Measurements from ENCODE around the gene MYO18A.

MYO18A gene

GRCh38 chr17:29166507-29166887, 13.7 kb downstream of the MYO18A start:
- DNase-seq, result no peak

- no peak for DNase-seq
Observed at GRCh38 chr17:29165800-29166506, 14.2 kb downstream of the MYO18A start.

GRCh38 chr17:29165261-29165660, 14.9 kb downstream of the MYO18A start:
- no peak for DNase-seq

- DNase-seq, result no peak
Observed at GRCh38 chr17:29163563-29163962, 16.6 kb downstream of the MYO18A start.

DNA sequence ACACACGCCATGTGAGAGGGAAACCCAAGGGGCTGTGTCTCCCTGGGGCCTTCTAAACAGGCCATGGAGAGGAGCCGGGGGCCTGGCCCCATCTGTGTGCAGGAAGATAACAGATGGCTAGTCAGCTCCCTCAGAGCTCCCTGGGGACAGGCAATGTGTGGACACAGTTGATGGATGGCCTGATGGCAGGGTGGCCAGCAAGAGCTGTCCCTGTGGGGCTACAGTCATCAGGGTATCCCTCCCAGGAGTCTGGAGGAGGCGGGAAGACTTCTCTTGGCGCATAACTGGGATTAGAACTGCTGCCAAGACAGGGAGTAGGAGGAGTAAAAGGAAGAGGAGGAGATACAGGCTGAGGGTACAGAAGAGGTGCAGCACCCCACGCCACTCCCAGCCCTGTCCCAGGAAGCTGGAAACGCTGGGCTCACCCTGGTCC, 17.3 kb downstream of the MYO18A start:
- no peak for DNase-seq

DNA sequence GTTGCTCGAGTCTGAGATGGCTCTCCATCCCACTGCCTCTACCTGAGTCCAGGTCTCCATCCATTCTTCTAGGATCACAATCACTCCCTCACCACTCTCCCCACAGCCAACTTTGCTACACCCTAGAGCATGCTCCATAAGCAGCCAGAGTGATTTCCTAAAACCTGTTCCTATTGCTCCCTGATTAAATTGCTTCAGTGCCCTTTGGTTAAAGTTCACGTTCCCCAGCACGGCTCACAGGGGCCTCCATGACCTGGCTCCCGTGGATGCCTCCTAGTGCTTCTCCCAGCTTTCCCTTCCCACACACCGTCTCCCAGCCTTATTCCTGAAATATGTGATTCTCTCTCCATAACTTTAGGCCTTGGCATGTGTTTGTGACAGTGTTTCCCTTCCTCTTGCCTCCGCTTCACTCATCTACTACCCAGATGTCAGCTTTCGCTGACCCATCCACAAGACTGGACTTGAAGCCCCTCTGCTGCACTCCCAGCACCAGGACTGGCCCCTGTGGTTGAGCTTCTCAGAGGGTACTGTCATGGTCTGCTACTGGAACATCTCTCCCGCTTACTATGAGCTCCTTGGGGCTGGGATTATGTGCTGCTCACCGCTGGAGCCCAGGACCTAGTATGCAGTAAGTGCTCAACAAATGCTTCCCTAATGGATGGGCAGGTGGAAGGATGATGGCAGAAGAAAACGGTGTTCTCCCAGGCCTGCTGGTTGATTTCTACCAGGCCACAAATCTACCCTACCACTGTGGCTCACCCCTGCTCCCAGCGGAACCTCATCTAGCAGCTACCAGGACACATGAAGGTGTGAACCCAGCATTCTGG, 17.9 kb downstream of the MYO18A start:
- DNase-seq, result no peak

GRCh38 chr17:29160253-29160652, 19.9 kb downstream of the MYO18A start:
- no peak for DNase-seq

DNA sequence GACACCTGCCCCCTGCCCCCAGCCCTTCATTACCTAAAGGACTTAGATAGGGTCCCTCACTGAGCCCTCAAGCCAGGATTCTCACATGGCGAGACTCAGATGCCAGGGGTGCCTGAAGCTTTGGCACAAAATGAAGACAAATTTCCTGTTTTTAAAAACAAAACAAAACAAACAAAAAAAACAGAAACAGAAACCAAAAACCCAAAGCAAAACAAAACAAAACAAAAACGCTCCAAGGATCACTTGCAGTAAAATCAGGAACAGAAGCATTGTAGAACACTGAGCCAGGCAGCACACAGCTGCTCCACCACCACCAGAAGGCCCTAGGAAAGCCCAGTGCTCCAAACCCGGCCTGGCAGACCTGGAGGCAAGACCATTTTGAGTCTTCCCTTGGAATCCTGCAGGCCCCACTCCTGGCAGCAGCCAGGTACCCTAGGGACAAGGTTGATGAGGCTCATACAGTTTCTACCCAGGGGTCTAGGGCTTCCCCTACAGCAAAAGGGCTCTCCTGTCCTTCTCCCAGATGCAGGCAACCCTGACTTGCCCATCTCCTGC, 20.8 kb downstream of the MYO18A start:
- no peak for DNase-seq

DNA sequence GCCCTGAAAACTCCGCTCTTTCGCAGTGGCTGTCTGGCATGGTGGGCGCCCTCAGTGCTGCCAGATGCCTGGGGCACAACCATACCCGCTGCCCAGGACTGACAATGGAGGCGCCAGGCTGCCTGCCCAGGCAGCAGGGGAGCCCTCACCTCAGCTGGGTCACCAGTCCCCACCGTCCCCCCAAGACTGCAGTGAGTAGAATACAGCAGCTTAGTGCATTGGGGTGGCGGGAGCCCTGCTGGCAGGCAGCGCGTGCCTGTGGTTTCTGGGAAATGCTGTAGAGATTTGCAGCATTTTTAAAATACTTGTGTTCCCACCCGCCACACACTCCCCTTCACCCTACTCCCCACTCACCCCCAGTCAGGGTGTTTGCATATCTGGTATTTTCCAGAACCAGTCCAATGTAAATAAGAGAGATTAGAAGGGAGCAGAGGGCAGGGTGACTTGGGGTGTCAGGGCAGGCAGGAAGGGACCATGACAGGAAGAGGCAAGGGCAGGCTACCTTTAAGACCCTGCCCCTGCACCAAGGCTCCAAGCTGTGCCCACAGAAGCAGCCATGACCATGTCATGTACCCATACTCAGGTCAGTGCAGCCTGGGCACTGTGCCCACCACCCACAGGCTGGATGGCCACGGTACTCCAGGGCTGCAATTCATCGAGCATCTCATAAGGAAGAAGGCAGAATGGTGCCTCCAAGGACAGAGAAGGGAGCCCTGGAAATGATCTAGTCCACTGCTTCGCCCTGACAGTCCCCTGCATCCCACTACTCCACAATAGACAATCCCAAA, 21.5 kb downstream of the MYO18A start:
- no peak for DNase-seq

DNA sequence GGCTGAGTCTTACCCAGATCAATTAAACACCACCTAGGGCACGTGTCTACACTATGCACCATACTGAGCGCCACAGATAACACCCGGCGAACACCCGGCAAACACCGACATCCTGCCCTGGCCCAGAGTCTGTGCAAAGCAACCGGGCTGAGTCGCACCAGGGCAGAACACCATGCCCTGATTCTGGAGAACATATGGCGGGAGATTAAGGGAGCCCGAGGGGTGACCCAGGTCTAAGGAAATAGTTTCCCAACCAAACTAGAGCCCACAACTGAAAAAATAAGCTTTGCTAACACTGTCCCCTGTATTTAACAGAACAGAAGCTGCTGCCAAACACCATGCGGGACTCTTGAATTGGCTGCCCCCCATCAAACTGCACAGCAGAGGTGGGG, 22.1 kb downstream of the MYO18A start:
- no peak for DNase-seq

GRCh38 chr17:29157310-29157709, 22.9 kb downstream of the MYO18A start:
- DNase-seq, result no peak

DNA sequence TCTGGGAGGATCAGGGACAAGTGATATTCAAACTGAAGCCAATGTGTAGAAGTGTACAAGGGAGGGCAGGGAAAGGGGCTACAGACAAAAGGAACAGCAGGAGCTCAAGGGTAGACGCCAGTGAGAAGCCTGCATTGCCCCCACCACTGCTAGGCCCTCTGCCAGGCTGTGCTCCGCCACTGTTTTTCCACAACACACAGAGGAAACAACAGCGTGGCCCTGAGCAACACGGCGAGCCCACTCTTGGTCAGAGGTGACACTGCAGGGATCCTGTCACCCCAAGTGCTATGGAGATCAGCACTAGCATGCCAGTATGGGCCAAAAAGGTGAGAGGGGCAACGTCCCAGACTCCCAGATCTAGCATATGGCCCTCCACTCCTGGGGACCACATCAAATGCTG, 23.4 kb downstream of the MYO18A start:
- no peak for DNase-seq

- no peak for DNase-seq
Observed at GRCh38 chr17:29155966-29156338, 24.2 kb downstream of the MYO18A start.

- peak; percentile 60 for DNase-seq
Observed at GRCh38 chr17:29155227-29155965, 24.8 kb downstream of the MYO18A start.

DNA sequence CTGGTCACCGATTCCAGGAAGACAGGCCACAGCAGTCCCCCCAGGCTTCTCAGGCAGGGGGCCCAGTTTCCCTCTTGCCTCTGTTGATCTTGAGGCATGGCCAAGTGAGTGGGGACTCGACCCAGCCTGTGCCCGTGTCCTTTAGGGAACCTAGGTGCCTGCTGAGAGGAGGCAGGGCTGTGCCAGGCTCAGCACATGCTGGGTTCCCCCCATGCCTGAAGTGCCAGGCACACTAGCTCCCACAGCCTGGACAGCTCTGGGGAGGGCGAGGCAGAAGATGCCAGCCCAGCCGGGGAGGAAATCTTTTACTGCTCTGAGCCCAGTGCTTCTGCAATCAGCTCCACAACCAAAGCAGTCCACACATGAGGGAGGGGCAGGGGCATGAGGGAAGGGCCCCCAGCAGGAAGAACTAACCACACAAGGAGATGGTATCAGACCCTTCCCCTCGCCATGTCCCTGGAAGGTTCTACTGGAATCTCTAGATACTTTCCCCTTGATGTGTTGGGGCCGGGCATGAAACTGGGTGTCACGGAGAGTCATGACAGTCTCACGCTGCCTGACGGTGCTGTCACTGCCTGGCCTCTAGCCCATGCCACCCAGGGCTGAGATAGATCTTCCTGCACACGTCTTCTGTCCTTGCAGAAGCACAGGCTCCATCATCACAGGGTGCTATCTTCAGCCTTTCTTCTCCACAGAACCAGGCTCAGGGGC, 25.5 kb downstream of the MYO18A start:
- DNase-seq, result no peak

DNA sequence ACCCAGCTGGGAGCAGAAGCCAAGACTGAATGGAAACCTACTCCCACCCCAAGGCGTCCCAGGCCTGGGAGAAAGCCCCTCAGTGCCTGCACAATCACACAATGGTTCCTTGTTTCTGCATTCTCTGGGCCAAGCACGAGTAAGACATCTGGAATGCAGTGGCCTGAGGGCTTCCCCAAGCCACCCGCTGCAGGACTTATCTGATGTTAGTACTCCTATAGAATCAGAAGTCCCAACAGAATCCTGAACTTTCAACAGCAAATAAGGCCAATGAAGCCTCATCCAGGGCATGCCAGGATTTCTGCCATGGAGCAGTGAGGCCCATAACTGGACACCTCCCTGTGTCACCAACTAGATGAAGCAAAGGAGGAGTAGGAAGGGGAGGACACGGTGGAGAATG, 28.6 kb downstream of the MYO18A start:
- no peak for DNase-seq

DNA sequence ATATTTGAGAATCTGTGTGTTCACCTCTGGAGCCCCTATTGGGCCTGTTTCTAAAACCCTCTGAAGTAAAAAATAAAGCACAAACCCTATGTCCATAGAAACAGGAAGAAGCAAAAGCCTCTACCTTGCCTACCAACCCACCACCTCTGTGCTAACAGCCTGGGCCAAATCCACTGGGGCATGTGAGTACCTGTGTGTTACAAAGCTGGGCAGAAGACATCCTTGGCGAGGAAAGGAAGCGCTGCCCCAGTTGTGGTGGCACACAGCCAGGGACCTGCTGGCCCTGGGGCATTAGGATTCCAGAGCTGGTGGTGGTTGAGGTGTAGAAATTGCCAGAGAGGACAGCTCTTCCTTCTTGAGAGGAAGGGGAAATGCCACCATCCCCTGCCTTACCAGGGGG, 30.0 kb downstream of the MYO18A start:
- DNase-seq, result no peak

DNA sequence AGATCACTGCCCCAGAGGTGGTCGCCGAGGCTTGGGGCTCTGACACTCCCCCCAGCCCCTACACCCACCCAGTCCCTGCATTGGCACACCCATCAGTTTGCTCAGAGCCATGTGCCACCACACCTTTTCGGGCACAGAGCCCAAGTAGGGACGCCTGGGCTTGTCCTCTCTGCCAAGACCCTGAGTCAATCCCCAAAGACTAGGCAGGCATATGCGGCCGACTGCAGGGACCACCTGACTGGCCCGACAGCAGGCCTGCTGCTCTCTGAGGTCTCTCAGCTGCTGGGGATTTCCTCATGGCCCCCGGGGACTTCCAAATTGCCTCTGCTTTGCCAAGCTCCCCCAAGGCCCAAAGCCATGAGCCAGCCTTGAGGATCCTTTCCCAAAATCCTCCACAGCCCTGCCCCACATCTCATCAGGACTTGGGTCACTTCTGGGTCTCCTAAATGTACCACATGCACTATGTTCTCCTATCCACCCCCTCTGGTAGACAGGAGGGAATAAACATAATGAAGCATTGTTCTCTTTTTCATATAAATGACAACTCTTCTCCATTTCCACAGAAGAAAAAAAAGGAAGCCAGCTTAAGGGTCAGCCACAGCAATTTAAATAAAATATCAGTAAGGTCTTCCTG, 30.6 kb downstream of the MYO18A start:
- DNase-seq, result no peak

DNA sequence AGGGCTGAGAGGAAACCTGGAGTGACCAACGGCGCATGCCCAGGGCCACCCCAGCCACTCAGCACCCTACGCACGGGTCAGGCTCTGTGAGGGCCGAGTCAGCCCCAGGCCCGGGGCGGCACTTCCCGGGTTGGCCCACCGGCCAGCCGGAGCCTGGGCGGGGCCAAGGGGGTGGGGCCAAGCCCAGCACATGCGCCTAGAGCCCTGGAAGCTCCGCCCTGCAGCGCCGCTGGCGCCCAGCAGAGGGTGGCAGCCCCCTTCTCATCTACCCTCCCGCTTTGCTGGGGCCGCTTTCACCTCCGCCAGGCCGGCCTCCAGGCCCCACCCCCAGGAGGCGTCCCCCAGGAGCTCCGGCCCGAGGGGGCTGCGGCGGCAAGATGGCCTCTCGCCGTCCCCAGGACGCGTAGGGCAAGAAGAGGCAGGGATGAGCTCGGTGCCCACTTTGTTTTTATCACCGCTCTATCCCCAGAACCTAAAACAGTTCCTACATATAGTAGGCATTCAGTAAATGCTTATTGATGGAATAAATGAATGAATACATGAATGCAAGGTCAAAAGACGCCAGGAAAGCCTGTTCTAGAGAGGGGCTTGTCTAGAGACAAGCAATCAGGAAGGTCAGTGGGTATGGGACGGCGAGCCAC, 31.3 kb downstream of the MYO18A start:
- DNase-seq, result peak; percentile 93

DNA sequence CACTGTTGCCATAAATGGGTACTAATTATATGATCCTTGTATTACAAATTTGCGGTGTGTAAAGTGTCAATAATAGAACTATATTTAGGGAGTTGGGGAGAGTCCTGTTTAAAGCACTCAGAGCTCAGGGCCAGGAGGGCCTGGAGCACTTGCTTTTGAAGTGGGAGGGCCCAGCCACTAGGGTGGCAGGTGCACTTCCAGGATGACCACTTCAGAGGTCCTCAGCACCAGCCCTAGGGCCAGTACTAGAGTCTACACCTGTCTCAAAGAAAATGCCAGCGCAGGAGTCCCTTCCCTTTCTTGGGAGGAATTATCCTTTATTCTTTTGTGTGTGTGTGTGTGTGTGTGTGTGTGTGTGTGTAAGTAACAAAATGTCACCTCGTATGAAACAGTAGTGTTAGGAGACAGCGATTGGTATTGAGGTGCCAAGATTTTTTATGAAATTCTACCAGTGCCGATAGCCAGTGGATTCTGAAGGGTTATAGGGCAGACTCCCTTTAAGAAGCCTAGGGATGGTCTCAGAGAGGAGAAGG, 31.9 kb downstream of the MYO18A start:
- DNase-seq, result no peak

- no peak for DNase-seq
Observed at GRCh38 chr17:29147682-29148081, 32.5 kb downstream of the MYO18A start.

Measured in stimulated activated CD4-positive, alpha-beta T cell treated with anti-CD3 and anti-CD28 coated beads, Interleukin-4, amount 100 ng/mL, for 1 hour (primary cell).